GM12864 (cell line): ENCODE results near the gene MPP1.

Experiments
- DNase-seq: peaks from one replicate; pipeline ENCODE4 v3.0.0-alpha.2; 2011; ENCODE audit warnings: low read depth
- H3K4me3 ChIP-seq: 2 replicates; pipeline ENCODE4 v1.5.1; 2011; ENCODE audit warnings: mild to moderate bottlenecking, low read depth, low read length, control low read depth
- CTCF ChIP-seq: IDR thresholded peaks from 2 replicates; pipeline ENCODE4 v1.5.1; 2011; ENCODE audit warnings: low read depth, mild to moderate bottlenecking, moderate library complexity, low read length, control low read depth, inconsistent platforms; ENCODE audit errors: missing control alignments

MPP1 gene

DNA sequence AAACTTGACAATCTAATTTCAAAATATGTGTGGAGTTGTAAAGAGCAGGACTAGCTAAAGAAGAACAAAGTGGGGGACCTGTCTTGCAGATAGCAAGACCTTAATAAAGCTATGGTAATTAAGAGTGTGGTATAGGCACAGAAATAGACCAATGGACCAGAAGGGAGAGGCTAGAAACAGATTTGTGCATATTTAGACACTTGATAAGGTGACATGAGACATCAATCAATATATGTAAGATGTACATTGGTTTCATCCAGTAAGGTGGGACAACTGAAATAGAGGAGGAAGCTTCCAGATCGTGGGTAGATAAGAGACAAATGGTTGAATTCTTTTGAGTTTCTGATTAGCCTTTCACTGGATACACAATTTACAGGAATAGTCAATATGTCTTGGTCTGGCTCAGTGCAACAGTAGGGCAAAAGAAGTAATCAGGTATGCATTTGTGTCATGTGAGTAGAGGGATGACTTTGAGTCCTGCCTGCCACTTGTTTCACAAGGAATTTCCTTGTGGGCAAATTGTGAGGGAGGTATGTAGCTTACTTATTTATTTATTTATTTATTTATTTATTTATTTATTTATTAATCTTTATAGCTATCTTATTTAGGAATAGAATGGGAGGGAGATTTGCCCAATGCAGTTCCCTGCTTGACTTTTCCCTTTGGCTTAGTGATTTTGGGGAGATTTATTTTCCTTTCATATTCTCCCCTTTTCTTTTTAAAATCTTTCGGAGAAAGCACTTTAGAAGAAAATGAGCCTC, 7.2 kb upstream of the MPP1 start:
- H3K4me3 ChIP-seq: no peak overlapping the region
- no peak for TF ChIP-seq CTCF
- no peak for DNase-seq

DNA sequence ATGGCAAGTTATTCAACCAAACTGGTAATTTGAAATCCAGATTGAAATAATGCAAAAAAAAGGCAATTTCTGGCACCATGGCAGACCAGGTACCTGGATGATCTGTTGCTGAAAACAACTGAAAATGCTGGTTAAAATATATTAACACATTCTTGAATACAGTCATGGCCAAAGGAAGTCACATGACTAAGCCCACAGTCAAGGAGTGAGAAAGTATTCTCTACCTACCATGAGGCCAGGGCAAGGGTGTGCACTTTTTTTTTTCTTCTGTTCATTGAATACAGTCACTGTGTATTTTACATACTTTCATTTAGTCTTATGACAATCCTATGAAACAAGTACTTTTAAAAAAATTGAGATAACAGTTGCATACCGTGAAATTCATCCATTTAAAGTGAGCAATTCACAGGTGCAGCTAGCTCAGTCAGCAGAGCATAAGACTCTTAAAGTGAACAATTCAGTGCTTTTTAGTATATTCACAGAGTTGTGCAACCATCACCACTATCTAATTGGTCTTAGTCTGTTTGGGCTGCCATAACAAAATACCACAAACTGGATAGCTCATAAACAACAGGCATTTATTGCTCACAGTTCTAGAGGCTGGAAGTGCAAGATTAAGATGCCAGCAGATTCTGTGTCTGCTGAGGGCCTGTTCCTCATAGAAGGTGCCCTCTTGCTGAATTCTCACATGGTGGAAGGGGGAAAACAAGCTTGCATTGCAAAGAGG, 4.8 kb upstream of the MPP1 start:
- TF ChIP-seq CTCF: no peak
- no peak for DNase-seq
- no peak overlapping the region for H3K4me3 ChIP-seq

GRCh38 chrX:154806837-154807501, 1.7 kb upstream of the MPP1 start:
- no peak overlapping the region for H3K4me3 ChIP-seq
- no peak for TF ChIP-seq CTCF
- DNase-seq: no peak

DNA sequence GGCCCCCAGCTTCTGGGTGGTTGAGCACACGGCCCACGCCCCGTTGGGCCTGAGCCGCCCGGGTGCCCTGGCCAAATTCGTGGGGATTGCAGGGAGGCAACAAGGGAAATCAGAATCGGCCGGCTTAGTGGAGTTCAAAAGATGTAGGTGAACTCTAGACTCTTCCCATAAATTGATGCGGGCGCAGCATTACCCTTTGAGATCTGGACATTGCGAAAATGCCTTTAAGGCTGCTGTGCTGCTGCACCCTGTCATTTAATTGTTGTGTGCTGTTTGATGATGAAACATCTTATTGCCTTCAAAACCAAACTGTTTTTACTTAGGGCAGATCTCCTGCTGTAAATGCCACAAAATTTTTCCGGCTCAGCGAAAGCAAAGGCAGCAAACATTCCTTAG, 409 bp upstream of the MPP1 start:
- no peak for TF ChIP-seq CTCF
- peak overlapping the region; percentile 70 for H3K4me3 ChIP-seq
- no peak for DNase-seq

DNA sequence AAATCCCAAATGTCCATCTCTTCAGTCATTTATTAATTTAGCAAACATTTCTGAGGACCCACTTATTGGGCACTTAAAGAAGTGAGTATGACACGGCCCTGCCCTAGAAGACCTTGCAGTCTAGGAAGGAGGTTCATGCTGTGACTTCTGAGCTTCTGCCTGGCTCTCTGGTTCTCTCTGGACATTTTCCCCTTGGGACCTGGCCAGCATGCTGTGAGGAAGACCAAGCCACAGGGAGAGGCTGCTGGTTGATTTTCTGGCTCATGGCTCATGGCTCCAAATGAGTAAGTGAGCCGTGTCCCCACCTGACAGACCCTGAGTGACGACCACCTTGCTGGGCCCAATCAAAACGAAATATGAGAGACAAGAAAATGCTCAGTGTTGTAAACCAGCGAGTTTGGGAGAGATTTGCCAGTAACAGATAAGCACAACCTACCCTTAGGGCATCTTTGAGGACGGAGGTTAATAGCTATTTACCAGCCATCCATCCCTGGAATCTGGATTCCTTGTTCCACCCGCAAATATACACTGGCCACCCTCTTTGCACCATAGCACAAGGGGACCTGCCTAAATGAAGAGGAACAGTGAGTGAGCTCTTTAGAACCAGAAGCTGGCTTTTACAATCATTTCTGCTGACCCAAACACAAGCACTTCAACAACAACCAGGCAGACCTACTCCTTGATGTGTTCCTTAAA, 876 bp downstream of the MPP1 start:
- H3K4me3 ChIP-seq: peak overlapping the region; percentile 70

More for the DNA sequence above, 876 bp downstream of the MPP1 start:
- DNase-seq: no peak
- TF ChIP-seq CTCF: no peak
